GM23338 (cell line): Measurements from ENCODE around the gene IRX1. TPM values are rescaled to one million over a fixed set of nuclear protein-coding genes. Genes with fewer than 3 reads are reported as not detected.

Source experiments
- ATAC-seq: fragments of 200-7000 bp; cut with Tn5 transposase; 3 replicates; pipeline ENCODE4 v1.9.1; 2020
- DNase-seq: peaks from one replicate; pipeline ENCODE4 v3.0.0-alpha.2; 2015; ENCODE audit warnings: low spot score
- H2AFZ ChIP-seq: fragments of 200-600 bp; sonication (generic); 2 replicates; pipeline ENCODE4 v1.8.0; 2016; ENCODE audit warnings: antibody characterized with exemption, mild to moderate bottlenecking, moderate library complexity
- H3F3A ChIP-seq: fragments of 200-600 bp; sonication (generic); replicated peaks from 2 replicates; pipeline ENCODE4 v1.8.0; 2017; ENCODE audit warnings: antibody characterized with exemption, mixed run types, low read depth
- H3K27ac ChIP-seq: fragments of 200-600 bp; sonication (generic); 2 replicates; pipeline ENCODE4 v1.6.1; 2016; ENCODE audit warnings: low read depth
- H3K27me3 ChIP-seq: fragments of 200-600 bp; sonication (generic); 2 replicates; pipeline ENCODE4 v1.8.0; 2016; ENCODE audit warnings: mild to moderate bottlenecking, mixed run types, moderate library complexity; ENCODE audit not compliant: insufficient read depth
- H3K36me3 ChIP-seq: fragments of 200-600 bp; sonication (generic); 2 replicates; pipeline ENCODE4 v1.8.0; 2016; ENCODE audit warnings: mild to moderate bottlenecking; ENCODE audit not compliant: insufficient read depth
- H3K4me1 ChIP-seq: fragments of 200-600 bp; sonication (generic); 2 replicates; pipeline ENCODE4 v1.8.0; 2016; ENCODE audit warnings: mild to moderate bottlenecking, moderate library complexity; ENCODE audit not compliant: insufficient read depth
- H3K4me2 ChIP-seq: fragments of 200-600 bp; sonication (generic); 2 replicates; pipeline ENCODE4 v1.7.1; 2017; ENCODE audit warnings: mixed run types
- H3K4me3 ChIP-seq: fragments of 200-600 bp; sonication (generic); 2 replicates; pipeline ENCODE4 v1.6.1; 2016; ENCODE audit warnings: mixed run types
- H3K79me2 ChIP-seq: fragments of 200-600 bp; sonication (generic); replicated peaks from 2 replicates; pipeline ENCODE4 v1.8.0; 2017; ENCODE audit warnings: mild to moderate bottlenecking; ENCODE audit not compliant: insufficient read depth
- H3K9me2 ChIP-seq: fragments of 200-600 bp; sonication (generic); 2 replicates; pipeline ENCODE4 v1.8.0; 2017; ENCODE audit not compliant: insufficient read depth
- H4K20me1 ChIP-seq: fragments of 200-600 bp; sonication (generic); replicated peaks from 2 replicates; pipeline ENCODE4 v1.8.0; 2017; ENCODE audit warnings: mild to moderate bottlenecking; ENCODE audit not compliant: insufficient read depth
- H3K27ac Mint-ChIP-seq: 2 replicates; pipeline ENCODE4 v1.8.0; 2020; ENCODE audit warnings: inconsistent platforms, mild to moderate bottlenecking, moderate library complexity, mixed read lengths
- H3K27me3 Mint-ChIP-seq: 3 replicates; pipeline ENCODE4 v1.8.0; 2022; ENCODE audit warnings: low read depth, mild to moderate bottlenecking, moderate library complexity, mixed read lengths, inconsistent platforms; ENCODE audit not compliant: insufficient read depth, poor library complexity
- H3K36me3 Mint-ChIP-seq: 3 replicates; pipeline ENCODE4 v1.8.0; 2021; ENCODE audit warnings: low read depth, mild to moderate bottlenecking, inconsistent platforms, moderate library complexity, mixed read lengths
- H3K4me1 Mint-ChIP-seq: 3 replicates; pipeline ENCODE4 v1.8.0; 2020; ENCODE audit warnings: mild to moderate bottlenecking, inconsistent platforms, mixed read lengths
- H3K4me3 Mint-ChIP-seq: 3 replicates; pipeline ENCODE4 v1.8.0; 2021; ENCODE audit warnings: moderate library complexity, mild to moderate bottlenecking, inconsistent platforms, mixed read lengths
- H3K9me3 Mint-ChIP-seq: 3 replicates; pipeline ENCODE4 v1.8.0; 2020; ENCODE audit warnings: moderate library complexity, mild to moderate bottlenecking, inconsistent platforms, mixed read lengths
- CREB1 ChIP-seq: fragments of 250-450 bp; sonication (Bioruptor Pico); IDR thresholded peaks from 2 replicates; pipeline ENCODE4 v1.5.0; 2020; ENCODE audit warnings: low read depth, mild to moderate bottlenecking, moderate library complexity
- EZH2 ChIP-seq: fragments of 200-600 bp; sonication (generic); IDR thresholded peaks from one replicate; pipeline ENCODE4 v1.8.0; 2017; ENCODE audit warnings: antibody characterized with exemption, mild to moderate bottlenecking, low read depth; ENCODE audit not compliant: unreplicated experiment
- NANOG ChIP-seq: IDR thresholded peaks from 2 replicates; pipeline ENCODE4 v1.6.1; 2016; ENCODE audit warnings: antibody characterized with exemption, borderline replicate concordance
- ZNF114 ChIP-seq: fragments of 250-450 bp; sonication (Bioruptor Pico); IDR thresholded peaks from 2 replicates; pipeline ENCODE4 v1.5.0; 2020; ENCODE audit warnings: mild to moderate bottlenecking, moderate library complexity
- polyA plus RNA-seq: library from polyadenylated mRNA; unstranded; fragments of >200 nt; fragmentation: Nextera tagmentation; extraction: Ambion mirVana; gene quantifications from 2 replicates; pipeline ENCODE4 v1.2.1, GENCODE V29; 2016
- total RNA-seq: library from RNA; depleted of rRNA; stranded (reverse); fragments of >200 nt; shearing (Covaris generic); gene quantifications from 2 replicates; pipeline ENCODE4 v1.2.3, GENCODE V29; 2014
- TF ChIP-seq, protein P1 (sequence below): IDR thresholded peaks from 2 replicates; pipeline ENCODE4 v1.6.1; 2016; ENCODE audit warnings: antibody characterized with exemption
- TF ChIP-seq, protein P2 (sequence below): fragments of 250-450 bp; sonication (Bioruptor Pico); IDR thresholded peaks from 2 replicates; pipeline ENCODE4 v1.5.0; 2020; ENCODE audit warnings: mild to moderate bottlenecking, moderate library complexity
- TF ChIP-seq, protein P3 (sequence below), 2 experiments: fragments of 200-600 bp in 1 of 2; sonication (generic) in 1 of 2; conservative IDR thresholded peaks; 2 replicates each; pipeline versions ENCODE4 v1.5.1 to v1.6.1; 2016 to 2017; ENCODE audit warnings: antibody characterized with exemption in 2 of 2, low read depth in 2 of 2, mild to moderate bottlenecking in 2 of 2, moderate library complexity in 1 of 2
- TF ChIP-seq, protein P4 (sequence below): IDR thresholded peaks from one replicate; pipeline ENCODE4 v1.6.1; 2018; ENCODE audit warnings: antibody characterized with exemption; ENCODE audit not compliant: unreplicated experiment

IRX1 gene
- total and polyA plus RNA-seq, 2 experiments from 2014 or later: 0.11 to 1.8 TPM

DNA sequence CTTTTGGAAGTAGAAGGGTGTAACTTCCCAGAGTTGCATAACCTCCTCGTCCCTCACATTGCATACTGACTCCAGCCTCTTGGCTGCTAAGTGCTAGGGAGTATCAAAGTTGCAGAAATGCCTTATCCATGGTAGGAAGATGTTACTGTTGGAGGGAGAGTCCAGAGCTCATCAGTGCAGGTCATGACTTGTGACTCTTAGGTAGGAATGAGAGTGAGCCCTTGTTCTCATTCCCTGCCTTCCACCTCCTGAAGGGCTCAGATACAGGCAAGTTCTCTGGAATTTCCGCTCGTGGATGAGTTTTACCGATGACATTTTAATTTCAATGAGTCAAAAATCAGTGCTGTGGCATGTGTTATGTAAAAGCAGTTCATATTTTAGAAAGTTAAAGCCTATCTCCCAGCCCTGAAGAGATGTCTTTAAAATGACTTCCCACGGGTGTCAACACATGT is 17.0 kb downstream of the IRX1 start:
- Mint-ChIP-seq H3K4me1 (peaks cover 6% of the 10 kb centered on the region; the same call in 1 of the 3 replicates), H3K4me3 (no peak overlapping the region), H3K27ac (no peak overlapping the region), H3K9me3 (peaks cover 5% of the 10 kb centered on the region; the same call in 1 of the 3 replicates), H3K36me3 (no peaks in the 10 kb centered on the region), H3K27me3 (peaks cover 5% of the 10 kb centered on the region)
- ATAC-seq (no peak), DNase-seq (no peak)
- TF ChIP-seq EZH2: no peak
- TF ChIP-seq, protein P1, sequence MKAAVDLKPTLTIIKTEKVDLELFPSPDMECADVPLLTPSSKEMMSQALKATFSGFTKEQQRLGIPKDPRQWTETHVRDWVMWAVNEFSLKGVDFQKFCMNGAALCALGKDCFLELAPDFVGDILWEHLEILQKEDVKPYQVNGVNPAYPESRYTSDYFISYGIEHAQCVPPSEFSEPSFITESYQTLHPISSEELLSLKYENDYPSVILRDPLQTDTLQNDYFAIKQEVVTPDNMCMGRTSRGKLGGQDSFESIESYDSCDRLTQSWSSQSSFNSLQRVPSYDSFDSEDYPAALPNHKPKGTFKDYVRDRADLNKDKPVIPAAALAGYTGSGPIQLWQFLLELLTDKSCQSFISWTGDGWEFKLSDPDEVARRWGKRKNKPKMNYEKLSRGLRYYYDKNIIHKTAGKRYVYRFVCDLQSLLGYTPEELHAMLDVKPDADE: no peak
- TF ChIP-seq, protein P2, sequence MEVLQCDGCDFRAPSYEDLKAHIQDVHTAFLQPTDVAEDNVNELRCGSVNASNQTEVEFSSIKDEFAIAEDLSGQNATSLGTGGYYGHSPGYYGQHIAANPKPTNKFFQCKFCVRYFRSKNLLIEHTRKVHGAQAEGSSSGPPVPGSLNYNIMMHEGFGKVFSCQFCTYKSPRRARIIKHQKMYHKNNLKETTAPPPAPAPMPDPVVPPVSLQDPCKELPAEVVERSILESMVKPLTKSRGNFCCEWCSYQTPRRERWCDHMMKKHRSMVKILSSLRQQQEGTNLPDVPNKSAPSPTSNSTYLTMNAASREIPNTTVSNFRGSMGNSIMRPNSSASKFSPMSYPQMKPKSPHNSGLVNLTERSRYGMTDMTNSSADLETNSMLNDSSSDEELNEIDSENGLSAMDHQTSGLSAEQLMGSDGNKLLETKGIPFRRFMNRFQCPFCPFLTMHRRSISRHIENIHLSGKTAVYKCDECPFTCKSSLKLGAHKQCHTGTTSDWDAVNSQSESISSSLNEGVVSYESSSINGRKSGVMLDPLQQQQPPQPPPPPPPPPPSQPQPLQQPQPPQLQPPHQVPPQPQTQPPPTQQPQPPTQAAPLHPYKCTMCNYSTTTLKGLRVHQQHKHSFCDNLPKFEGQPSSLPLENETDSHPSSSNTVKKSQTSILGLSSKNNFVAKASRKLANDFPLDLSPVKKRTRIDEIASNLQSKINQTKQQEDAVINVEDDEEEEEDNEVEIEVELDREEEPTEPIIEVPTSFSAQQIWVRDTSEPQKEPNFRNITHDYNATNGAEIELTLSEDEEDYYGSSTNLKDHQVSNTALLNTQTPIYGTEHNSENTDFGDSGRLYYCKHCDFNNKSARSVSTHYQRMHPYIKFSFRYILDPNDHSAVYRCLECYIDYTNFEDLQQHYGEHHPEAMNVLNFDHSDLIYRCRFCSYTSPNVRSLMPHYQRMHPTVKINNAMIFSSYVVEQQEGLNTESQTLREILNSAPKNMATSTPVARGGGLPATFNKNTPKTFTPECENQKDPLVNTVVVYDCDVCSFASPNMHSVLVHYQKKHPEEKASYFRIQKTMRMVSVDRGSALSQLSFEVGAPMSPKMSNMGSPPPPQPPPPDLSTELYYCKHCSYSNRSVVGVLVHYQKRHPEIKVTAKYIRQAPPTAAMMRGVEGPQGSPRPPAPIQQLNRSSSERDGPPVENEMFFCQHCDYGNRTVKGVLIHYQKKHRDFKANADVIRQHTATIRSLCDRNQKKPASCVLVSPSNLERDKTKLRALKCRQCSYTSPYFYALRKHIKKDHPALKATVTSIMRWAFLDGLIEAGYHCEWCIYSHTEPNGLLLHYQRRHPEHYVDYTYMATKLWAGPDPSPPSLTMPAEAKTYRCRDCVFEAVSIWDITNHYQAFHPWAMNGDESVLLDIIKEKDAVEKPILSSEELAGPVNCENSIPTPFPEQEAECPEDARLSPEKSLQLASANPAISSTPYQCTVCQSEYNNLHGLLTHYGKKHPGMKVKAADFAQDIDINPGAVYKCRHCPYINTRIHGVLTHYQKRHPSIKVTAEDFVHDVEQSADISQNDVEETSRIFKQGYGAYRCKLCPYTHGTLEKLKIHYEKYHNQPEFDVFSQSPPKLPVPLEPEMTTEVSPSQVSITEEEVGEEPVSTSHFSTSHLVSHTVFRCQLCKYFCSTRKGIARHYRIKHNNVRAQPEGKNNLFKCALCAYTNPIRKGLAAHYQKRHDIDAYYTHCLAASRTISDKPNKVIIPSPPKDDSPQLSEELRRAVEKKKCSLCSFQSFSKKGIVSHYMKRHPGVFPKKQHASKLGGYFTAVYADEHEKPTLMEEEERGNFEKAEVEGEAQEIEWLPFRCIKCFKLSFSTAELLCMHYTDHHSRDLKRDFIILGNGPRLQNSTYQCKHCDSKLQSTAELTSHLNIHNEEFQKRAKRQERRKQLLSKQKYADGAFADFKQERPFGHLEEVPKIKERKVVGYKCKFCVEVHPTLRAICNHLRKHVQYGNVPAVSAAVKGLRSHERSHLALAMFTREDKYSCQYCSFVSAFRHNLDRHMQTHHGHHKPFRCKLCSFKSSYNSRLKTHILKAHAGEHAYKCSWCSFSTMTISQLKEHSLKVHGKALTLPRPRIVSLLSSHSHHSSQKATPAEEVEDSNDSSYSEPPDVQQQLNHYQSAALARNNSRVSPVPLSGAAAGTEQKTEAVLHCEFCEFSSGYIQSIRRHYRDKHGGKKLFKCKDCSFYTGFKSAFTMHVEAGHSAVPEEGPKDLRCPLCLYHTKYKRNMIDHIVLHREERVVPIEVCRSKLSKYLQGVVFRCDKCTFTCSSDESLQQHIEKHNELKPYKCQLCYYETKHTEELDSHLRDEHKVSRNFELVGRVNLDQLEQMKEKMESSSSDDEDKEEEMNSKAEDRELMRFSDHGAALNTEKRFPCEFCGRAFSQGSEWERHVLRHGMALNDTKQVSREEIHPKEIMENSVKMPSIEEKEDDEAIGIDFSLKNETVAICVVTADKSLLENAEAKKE: no peak
- Histone ChIP-seq H3F3A (no peaks in the 10 kb centered on the region), H4K20me1 (no peaks in the 10 kb centered on the region), H3K4me1 (no peaks in the 10 kb centered on the region), H3K27ac (no peak overlapping the region), H3K4me3 (no peak overlapping the region), H3K9me2 (no peaks in the 10 kb centered on the region), H3K79me2 (no peaks in the 10 kb centered on the region), H3K36me3 (no peaks in the 10 kb centered on the region), H3K4me2 (no peak overlapping the region), H3K27me3 (peaks cover 15% of the 10 kb centered on the region), H2AFZ (no peak overlapping the region)

DNA sequence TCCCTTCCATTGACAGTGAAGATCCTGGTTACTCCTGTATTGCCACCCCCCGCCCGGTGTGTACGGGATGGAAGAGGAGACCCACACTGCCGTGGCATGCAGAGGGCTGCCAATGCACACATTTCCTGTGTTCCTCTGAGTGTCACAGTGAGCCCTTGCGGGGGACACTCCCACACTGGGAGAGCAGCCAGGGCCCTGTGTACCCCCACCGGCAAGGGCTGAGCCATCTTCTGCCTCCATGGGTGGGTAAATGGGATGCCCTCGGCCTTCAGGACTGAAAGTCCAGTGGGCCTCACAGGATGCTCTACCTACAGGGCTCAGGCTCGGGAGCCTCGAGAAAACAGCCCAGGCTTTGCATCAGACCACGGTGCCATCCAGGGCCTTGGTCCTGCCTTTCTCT is 18.1 kb downstream of the IRX1 start:
- H2AFZ ChIP-seq: no peak overlapping the region
- no peaks in the 10 kb centered on the region for H3F3A ChIP-seq
- no peaks in the 10 kb centered on the region for H3K36me3 ChIP-seq
- no peak overlapping the region for H3K27ac ChIP-seq
- no peak overlapping the region for H3K4me2 ChIP-seq
- Mint-ChIP-seq H3K27ac (no peak overlapping the region), H3K36me3 (no peaks in the 10 kb centered on the region), H3K9me3 (peaks cover 5% of the 10 kb centered on the region; the same call in 1 of the 3 replicates), H3K27me3 (peaks cover 3% of the 10 kb centered on the region), H3K4me1 (peaks cover 6% of the 10 kb centered on the region; the same call in 1 of the 3 replicates), H3K4me3 (no peak overlapping the region)
- DNase-seq: no peak
- ATAC-seq: no peak
- H4K20me1 ChIP-seq: no peaks in the 10 kb centered on the region
- H3K4me3 ChIP-seq: no peak overlapping the region
- H3K27me3 ChIP-seq: peaks cover 4% of the 10 kb centered on the region; the same call in 1 of the 2 replicates
- TF ChIP-seq NANOG: no peak
- TF ChIP-seq, protein P3, sequence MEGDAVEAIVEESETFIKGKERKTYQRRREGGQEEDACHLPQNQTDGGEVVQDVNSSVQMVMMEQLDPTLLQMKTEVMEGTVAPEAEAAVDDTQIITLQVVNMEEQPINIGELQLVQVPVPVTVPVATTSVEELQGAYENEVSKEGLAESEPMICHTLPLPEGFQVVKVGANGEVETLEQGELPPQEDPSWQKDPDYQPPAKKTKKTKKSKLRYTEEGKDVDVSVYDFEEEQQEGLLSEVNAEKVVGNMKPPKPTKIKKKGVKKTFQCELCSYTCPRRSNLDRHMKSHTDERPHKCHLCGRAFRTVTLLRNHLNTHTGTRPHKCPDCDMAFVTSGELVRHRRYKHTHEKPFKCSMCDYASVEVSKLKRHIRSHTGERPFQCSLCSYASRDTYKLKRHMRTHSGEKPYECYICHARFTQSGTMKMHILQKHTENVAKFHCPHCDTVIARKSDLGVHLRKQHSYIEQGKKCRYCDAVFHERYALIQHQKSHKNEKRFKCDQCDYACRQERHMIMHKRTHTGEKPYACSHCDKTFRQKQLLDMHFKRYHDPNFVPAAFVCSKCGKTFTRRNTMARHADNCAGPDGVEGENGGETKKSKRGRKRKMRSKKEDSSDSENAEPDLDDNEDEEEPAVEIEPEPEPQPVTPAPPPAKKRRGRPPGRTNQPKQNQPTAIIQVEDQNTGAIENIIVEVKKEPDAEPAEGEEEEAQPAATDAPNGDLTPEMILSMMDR (conservative IDR thresholded peaks at IDR 0.05; ENCODE audit: low read depth in 2 of 2): no peak
- TF ChIP-seq CREB1 (CRISPR knock-in tag): no peak
- no peak for TF ChIP-seq ZNF114 (CRISPR knock-in tag)
- TF ChIP-seq, protein P4, sequence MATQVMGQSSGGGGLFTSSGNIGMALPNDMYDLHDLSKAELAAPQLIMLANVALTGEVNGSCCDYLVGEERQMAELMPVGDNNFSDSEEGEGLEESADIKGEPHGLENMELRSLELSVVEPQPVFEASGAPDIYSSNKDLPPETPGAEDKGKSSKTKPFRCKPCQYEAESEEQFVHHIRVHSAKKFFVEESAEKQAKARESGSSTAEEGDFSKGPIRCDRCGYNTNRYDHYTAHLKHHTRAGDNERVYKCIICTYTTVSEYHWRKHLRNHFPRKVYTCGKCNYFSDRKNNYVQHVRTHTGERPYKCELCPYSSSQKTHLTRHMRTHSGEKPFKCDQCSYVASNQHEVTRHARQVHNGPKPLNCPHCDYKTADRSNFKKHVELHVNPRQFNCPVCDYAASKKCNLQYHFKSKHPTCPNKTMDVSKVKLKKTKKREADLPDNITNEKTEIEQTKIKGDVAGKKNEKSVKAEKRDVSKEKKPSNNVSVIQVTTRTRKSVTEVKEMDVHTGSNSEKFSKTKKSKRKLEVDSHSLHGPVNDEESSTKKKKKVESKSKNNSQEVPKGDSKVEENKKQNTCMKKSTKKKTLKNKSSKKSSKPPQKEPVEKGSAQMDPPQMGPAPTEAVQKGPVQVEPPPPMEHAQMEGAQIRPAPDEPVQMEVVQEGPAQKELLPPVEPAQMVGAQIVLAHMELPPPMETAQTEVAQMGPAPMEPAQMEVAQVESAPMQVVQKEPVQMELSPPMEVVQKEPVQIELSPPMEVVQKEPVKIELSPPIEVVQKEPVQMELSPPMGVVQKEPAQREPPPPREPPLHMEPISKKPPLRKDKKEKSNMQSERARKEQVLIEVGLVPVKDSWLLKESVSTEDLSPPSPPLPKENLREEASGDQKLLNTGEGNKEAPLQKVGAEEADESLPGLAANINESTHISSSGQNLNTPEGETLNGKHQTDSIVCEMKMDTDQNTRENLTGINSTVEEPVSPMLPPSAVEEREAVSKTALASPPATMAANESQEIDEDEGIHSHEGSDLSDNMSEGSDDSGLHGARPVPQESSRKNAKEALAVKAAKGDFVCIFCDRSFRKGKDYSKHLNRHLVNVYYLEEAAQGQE: no peak
- no peaks in the 10 kb centered on the region for H3K9me2 ChIP-seq
- H3K79me2 ChIP-seq: no peaks in the 10 kb centered on the region
- H3K4me1 ChIP-seq: no peaks in the 10 kb centered on the region
